ENCODE data around the gene RACGAP1.
"Not testable (repeated sequence)": the region's sequence is repeated elsewhere in the genome, so short reads cannot be mapped to it uniquely, and the experiment has no call there.

RACGAP1 gene

GRCh38 chr12:50006280-50006679 lies 19.0 kb downstream of the RACGAP1 start:
- Histone ChIP-seq H3K27ac (ENCODE audit: low read depth, low read length) (no peak overlapping the region), H3K9ac (ENCODE audit: low read length) (no peak overlapping the region), H3K9me3 (ENCODE audit: control insufficient read depth, insufficient read depth, low read depth, low read length) (no peaks in the 10 kb centered on the region), H3K4me1 (ENCODE audit: control insufficient read depth, insufficient read depth, low read length) (no peaks in the 10 kb centered on the region), H3K27me3 (ENCODE audit: control insufficient read depth, insufficient read depth, low read length) (no peaks in the 10 kb centered on the region), H3K36me3 (ENCODE audit: control insufficient read depth, insufficient read depth, low read length) (peaks cover 66% of the 10 kb centered on the region), H3K4me3 (ENCODE audit: low read depth, low read length) (no peak overlapping the region)

DNA sequence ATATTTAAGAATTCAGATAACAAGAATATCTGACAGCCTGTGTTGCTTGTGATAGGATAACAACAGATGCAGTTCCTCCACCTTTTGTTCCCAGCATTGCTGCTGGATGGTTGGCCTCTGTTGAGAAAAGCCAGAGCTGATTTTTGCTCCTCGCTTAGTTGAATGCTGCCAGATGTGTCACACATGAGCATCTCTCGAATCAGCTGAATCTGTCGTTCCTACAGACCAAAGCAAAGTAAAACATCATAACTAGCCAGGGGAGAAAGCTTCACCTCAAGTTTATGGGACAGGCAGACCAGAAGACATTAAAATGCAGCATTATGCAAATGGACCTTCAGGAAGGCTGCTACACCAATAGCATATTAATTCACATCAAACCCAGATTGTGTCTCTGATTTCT lies 20.1 kb downstream of the RACGAP1 start:
- Histone ChIP-seq H3K27ac (ENCODE audit: low read depth, low read length) (no peak overlapping the region), H3K27me3 (ENCODE audit: control insufficient read depth, insufficient read depth, low read length) (no peaks in the 10 kb centered on the region), H3K9me3 (ENCODE audit: control insufficient read depth, insufficient read depth, low read depth, low read length) (no peaks in the 10 kb centered on the region), H3K9ac (ENCODE audit: low read length) (no peak overlapping the region), H3K36me3 (ENCODE audit: control insufficient read depth, insufficient read depth, low read length) (peaks cover 77% of the 10 kb centered on the region), H3K4me1 (ENCODE audit: control insufficient read depth, insufficient read depth, low read length) (no peaks in the 10 kb centered on the region), H3K4me3 (ENCODE audit: low read depth, low read length) (no peak overlapping the region)

DNA sequence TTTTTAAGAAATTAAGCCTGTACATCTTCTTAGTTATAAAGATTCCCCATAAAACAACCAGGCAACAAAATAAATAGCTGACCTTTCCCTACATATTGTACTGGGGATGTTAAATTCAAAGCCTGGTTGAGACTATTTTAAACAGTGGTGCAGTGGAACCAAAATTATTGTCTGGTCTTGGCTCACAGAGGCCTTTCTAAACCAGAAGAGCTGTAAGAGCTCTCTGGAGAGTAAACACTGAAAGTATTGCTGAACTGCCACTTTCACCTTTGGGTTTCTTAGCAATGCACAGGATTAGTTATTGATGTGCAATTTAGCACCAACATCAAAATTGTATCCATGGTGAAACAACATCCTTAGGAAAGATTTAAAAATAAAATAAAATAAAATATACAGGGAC lies 20.6 kb downstream of the RACGAP1 start:
- peaks cover 78% of the 10 kb centered on the region for H3K36me3 ChIP-seq (ENCODE audit: control insufficient read depth, insufficient read depth, low read length)
- no peaks in the 10 kb centered on the region for H3K27me3 ChIP-seq (ENCODE audit: control insufficient read depth, insufficient read depth, low read length)
- H3K27ac ChIP-seq (ENCODE audit: low read depth, low read length) = no peak overlapping the region
- no peak overlapping the region for H3K9ac ChIP-seq (ENCODE audit: low read length)
- H3K4me3 ChIP-seq (ENCODE audit: low read depth, low read length) = no peak overlapping the region
- no peaks in the 10 kb centered on the region for H3K9me3 ChIP-seq (ENCODE audit: control insufficient read depth, insufficient read depth, low read depth, low read length)
- no peaks in the 10 kb centered on the region for H3K4me1 ChIP-seq (ENCODE audit: control insufficient read depth, insufficient read depth, low read length)

DNA sequence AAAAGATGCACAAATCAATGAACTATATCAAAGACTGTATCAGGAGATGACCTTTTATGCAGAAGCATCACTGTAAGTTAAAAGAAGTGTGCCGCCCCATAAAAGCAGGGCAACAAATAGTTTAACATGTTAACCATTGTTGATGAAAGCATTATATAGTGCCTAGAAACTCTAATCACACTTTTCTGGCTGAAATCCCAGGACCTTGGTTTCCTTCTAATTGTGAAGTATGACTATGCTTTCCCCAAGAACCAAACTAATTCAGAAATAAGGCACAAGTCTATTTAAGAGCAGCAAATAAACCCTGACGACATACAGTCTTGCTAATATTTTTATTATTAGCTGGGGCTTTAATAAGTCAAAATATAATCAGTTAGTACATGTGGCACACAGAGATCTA lies 21.7 kb downstream of the RACGAP1 start:
- Histone ChIP-seq H3K27me3 (ENCODE audit: control insufficient read depth, insufficient read depth, low read length) (no peaks in the 10 kb centered on the region), H3K4me3 (ENCODE audit: low read depth, low read length) (no peak overlapping the region), H3K27ac (ENCODE audit: low read depth, low read length) (no peak overlapping the region), H3K9ac (ENCODE audit: low read length) (no peak overlapping the region), H3K36me3 (ENCODE audit: control insufficient read depth, insufficient read depth, low read length) (peaks cover 85% of the 10 kb centered on the region), H3K4me1 (ENCODE audit: control insufficient read depth, insufficient read depth, low read length) (no peaks in the 10 kb centered on the region), H3K9me3 (ENCODE audit: control insufficient read depth, insufficient read depth, low read depth, low read length) (no peaks in the 10 kb centered on the region)

DNA sequence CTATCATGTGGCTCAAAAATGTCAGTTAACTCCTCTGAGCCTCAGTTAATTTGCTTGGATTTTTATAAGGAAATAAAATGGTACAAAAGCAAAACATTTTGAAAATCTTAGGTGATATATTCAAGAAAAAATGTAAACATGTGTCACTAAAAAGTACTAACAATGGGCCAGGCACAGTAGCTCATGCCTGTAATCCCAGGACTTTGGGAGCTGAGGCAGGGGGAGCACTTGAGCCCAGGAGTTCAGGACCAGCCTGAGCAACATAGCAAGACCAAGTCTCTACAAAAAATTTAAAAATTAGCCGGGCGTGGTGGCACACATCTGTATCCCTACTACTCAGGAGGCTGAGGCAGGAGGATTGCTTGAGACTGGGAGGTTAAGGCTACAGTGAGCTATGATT lies 26.8 kb downstream of the RACGAP1 start:
- Histone ChIP-seq H3K4me3 (ENCODE audit: low read depth, low read length) (no peak overlapping the region), H3K9ac (ENCODE audit: low read length) (no peak overlapping the region), H3K27ac (ENCODE audit: low read depth, low read length) (no peak overlapping the region), H3K27me3 (ENCODE audit: control insufficient read depth, insufficient read depth, low read length) (no peaks in the 10 kb centered on the region), H3K4me1 (ENCODE audit: control insufficient read depth, insufficient read depth, low read length) (no peaks in the 10 kb centered on the region), H3K9me3 (ENCODE audit: control insufficient read depth, insufficient read depth, low read depth, low read length) (no peaks in the 10 kb centered on the region), H3K36me3 (ENCODE audit: control insufficient read depth, insufficient read depth, low read length) (peaks cover 91% of the 10 kb centered on the region)

DNA sequence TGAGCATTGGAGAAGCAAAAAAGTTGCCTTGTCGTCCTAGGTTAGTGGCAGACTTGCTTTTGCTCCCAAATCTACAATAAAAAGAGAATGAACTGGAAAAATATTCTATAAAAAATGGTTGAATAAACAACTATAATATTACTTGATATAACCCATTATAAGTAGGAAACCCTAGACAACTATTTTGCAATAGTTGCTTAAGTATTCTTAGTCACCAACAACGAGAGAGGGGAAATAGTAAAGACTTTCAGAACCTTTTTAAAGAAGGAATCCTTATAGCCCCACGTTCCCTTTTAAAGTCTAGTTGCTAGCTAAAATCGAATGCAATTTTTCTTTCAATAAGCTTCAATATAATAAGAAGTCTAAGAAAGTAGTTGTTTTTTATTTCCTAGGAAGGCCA lies 35.0 kb downstream of the RACGAP1 start:
- Histone ChIP-seq H3K9me3 (ENCODE audit: control insufficient read depth, insufficient read depth, low read depth, low read length) (no peaks in the 10 kb centered on the region), H3K4me1 (ENCODE audit: control insufficient read depth, insufficient read depth, low read length) (peaks cover 3% of the 10 kb centered on the region; the same call in 1 of the 2 replicates), H3K27ac (ENCODE audit: low read depth, low read length) (no peak overlapping the region), H3K9ac (ENCODE audit: low read length) (no peak overlapping the region), H3K27me3 (ENCODE audit: control insufficient read depth, insufficient read depth, low read length) (no peaks in the 10 kb centered on the region), H3K4me3 (ENCODE audit: low read depth, low read length) (no peak overlapping the region), H3K36me3 (ENCODE audit: control insufficient read depth, insufficient read depth, low read length) (peaks cover 76% of the 10 kb centered on the region)

GRCh38 chr12:49989400-49989799 lies 35.9 kb downstream of the RACGAP1 start:
- not testable (repeated sequence) for H3K27me3 ChIP-seq (ENCODE audit: control insufficient read depth, insufficient read depth, low read length); H3K9me3 ChIP-seq (ENCODE audit: control insufficient read depth, insufficient read depth, low read depth, low read length); H3K27ac ChIP-seq (ENCODE audit: low read depth, low read length); H3K9ac ChIP-seq (ENCODE audit: low read length); H3K4me3 ChIP-seq (ENCODE audit: low read depth, low read length)
- H3K4me1 ChIP-seq (ENCODE audit: control insufficient read depth, insufficient read depth, low read length) = peaks cover 11% of the 10 kb centered on the region
- H3K36me3 ChIP-seq (ENCODE audit: control insufficient read depth, insufficient read depth, low read length) = peaks cover 72% of the 10 kb centered on the region

DNA sequence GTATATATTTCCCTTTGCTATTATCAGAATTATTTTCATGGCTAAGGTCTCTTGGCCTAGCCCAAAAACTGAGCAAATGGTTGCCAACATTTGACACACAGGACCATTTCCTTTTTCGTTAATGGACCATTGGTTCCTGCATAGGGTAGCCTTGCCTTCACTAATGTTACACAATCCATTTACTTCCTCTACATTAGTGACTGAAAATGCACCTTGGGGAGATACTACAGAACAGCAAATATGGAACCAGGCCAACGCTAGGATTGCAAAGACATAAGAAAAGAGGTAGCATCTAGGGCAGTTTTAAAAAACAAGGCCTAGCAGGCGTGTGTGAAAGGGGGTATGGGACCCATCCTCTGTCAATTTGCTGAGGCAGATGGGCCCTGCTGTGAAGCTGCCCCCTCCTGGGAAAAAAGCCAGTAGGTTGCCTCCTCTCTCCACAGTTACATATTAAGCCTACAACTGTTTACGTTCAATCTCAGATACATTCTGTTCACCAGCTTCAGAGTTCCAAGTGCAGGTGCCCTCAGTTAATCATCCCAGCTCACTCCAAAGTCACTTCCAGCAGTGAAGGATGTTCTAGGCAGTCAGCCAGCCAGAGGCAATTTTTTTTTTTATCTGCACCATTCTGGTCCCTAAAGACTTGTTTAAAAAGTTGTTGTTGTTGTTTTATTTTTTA lies 37.5 kb downstream of the RACGAP1 start:
- Histone ChIP-seq H3K27ac (ENCODE audit: low read depth, low read length) (no peak overlapping the region), H3K9ac (ENCODE audit: low read length) (no peak overlapping the region), H3K27me3 (ENCODE audit: control insufficient read depth, insufficient read depth, low read length) (no peaks in the 10 kb centered on the region), H3K4me1 (ENCODE audit: control insufficient read depth, insufficient read depth, low read length) (peaks cover 15% of the 10 kb centered on the region), H3K4me3 (ENCODE audit: low read depth, low read length) (no peak overlapping the region), H3K36me3 (ENCODE audit: control insufficient read depth, insufficient read depth, low read length) (peaks cover 56% of the 10 kb centered on the region), H3K9me3 (ENCODE audit: control insufficient read depth, insufficient read depth, low read depth, low read length) (no peaks in the 10 kb centered on the region)

DNA sequence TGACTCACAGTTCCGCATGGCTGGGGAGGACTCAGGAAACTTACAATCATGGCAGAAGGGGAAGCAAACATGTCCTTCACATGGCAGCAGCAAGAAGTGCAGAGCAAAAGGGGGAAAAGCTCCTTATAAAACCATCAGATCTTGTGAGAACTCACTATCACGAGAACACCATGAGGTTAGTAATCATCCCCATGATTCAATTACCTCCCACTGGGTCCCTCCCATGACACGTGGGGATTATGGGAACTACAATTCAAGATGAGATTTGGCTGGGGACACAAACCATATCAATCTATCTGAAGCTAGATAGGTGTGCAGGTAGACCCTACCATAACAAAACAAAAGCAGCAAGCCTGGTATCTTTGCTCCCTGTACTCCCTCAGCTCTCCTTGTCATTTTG lies 38.8 kb downstream of the RACGAP1 start:
- H3K27me3 ChIP-seq (ENCODE audit: control insufficient read depth, insufficient read depth, low read length); H3K9ac ChIP-seq (ENCODE audit: low read length); H3K4me3 ChIP-seq (ENCODE audit: low read depth, low read length); H3K9me3 ChIP-seq (ENCODE audit: control insufficient read depth, insufficient read depth, low read depth, low read length); H3K27ac ChIP-seq (ENCODE audit: low read depth, low read length): not testable (repeated sequence)
- Histone ChIP-seq H3K4me1 (ENCODE audit: control insufficient read depth, insufficient read depth, low read length) (peaks cover 15% of the 10 kb centered on the region), H3K36me3 (ENCODE audit: control insufficient read depth, insufficient read depth, low read length) (peaks cover 43% of the 10 kb centered on the region)

- Histone ChIP-seq H3K27me3 (ENCODE audit: control insufficient read depth, insufficient read depth, low read length) (no peaks in the 10 kb centered on the region), H3K9ac (ENCODE audit: low read length) (no peak overlapping the region), H3K9me3 (ENCODE audit: control insufficient read depth, insufficient read depth, low read depth, low read length) (no peaks in the 10 kb centered on the region), H3K4me3 (ENCODE audit: low read depth, low read length) (no peak overlapping the region), H3K36me3 (ENCODE audit: control insufficient read depth, insufficient read depth, low read length) (peaks cover 40% of the 10 kb centered on the region), H3K4me1 (ENCODE audit: control insufficient read depth, insufficient read depth, low read length) (peaks cover 15% of the 10 kb centered on the region), H3K27ac (ENCODE audit: low read depth, low read length) (no peak overlapping the region)
Observed at GRCh38 chr12:49985981-49986380, 39.3 kb downstream of the RACGAP1 start.

DNA sequence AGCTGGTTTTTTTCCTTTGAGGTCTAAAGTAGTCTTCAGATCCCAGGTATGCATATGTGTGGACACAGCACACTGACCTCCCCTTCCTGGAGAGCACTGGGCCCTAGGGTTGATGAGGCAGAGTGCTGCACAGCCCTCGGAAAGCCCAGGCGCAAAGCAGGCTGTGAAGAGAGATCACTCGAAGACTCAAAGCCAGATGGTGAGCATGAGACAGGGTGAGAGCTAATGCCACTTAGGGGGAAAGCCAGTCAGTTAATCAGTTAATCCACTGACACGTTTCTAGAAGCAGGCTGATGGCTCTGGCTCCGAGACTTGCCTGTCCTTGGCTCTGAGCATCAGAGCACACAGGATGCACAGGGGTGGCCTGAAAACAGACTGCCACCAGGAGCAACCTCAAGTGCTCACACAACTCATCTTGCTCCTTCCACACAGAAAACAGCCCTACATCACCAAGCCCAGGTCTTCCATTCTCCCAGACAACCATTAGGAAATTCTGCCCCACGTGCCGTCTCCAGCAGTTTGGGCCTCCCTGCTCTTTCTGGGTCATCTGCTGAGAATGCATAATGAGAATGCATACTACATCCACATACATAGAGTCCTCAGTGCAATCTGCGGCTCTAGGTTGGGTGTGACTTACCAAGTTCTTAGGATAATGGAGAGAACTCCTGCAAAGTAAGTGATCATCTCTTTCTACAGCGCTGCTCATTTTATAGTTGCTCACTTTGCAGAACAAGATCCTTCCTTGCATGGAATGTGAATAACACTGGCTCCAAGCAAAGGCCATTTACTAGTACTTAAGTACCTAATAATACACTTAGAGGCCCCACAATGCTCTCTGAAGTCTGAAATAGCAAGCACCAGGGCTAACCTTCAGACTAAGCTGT lies 40.6 kb downstream of the RACGAP1 start:
- Histone ChIP-seq H3K4me1 (ENCODE audit: control insufficient read depth, insufficient read depth, low read length) (peaks cover 15% of the 10 kb centered on the region), H3K27me3 (ENCODE audit: control insufficient read depth, insufficient read depth, low read length) (no peaks in the 10 kb centered on the region), H3K9me3 (ENCODE audit: control insufficient read depth, insufficient read depth, low read depth, low read length) (no peaks in the 10 kb centered on the region), H3K27ac (ENCODE audit: low read depth, low read length) (no peak overlapping the region), H3K4me3 (ENCODE audit: low read depth, low read length) (no peak overlapping the region), H3K9ac (ENCODE audit: low read length) (no peak overlapping the region), H3K36me3 (ENCODE audit: control insufficient read depth, insufficient read depth, low read length) (peaks cover 27% of the 10 kb centered on the region)
